Stimulated activated effector memory CD8-positive, alpha-beta T cell treated with anti-CD3 and anti-CD28 coated beads, Interleukin-12 subunit alpha, Interleukin-12 subunit beta, amount 100 ng/mL, for 72 hours (primary cell): Measurements from ENCODE around the gene ZC3H11A.
"Not testable (repeated sequence)": the region's sequence is repeated elsewhere in the genome, so short reads cannot be mapped to it uniquely, and the experiment has no call there.

Source experiments
- ATAC-seq: fragments of 150-1000 bp; cut with Tn5 transposase; 2 replicates; pipeline ENCODE4 v1.10.0; 2021
- DNase-seq, 2 donors: peaks; one replicate each; pipeline ENCODE4 v3.0.0; 2021 to 2022; ENCODE audit warnings: low spot score in 2 of 2
- H3K27ac Mint-ChIP-seq: one replicate; pipeline ENCODE4 v1.8.0; 2022; ENCODE audit warnings: mild to moderate bottlenecking, mixed read lengths
- H3K36me3 Mint-ChIP-seq: one replicate; pipeline ENCODE4 v1.8.0; 2022; ENCODE audit warnings: mild to moderate bottlenecking, mixed read lengths
- H3K4me1 Mint-ChIP-seq: one replicate; pipeline ENCODE4 v1.8.0; 2022; ENCODE audit warnings: mixed read lengths
- H3K4me3 Mint-ChIP-seq: one replicate; pipeline ENCODE4 v1.8.0; 2022; ENCODE audit warnings: mild to moderate bottlenecking, mixed read lengths
- H3K9me3 Mint-ChIP-seq: one replicate; pipeline ENCODE4 v1.8.0; 2022; ENCODE audit warnings: mixed read lengths

ZC3H11A gene

GRCh38 chr1:203797948-203798655 lies 2.7 kb downstream of the ZC3H11A start:
- H3K27ac Mint-ChIP-seq = no peak overlapping the region
- H3K36me3 Mint-ChIP-seq = peaks cover 70% of the 10 kb centered on the region
- H3K4me3 Mint-ChIP-seq = peak overlapping the region; percentile 92
- no peak for DNase-seq
- no peaks in the 10 kb centered on the region for H3K9me3 Mint-ChIP-seq
- H3K4me1 Mint-ChIP-seq = peaks cover 47% of the 10 kb centered on the region
- no peak for ATAC-seq

GRCh38 chr1:203799157-203799556 lies 3.7 kb downstream of the ZC3H11A start:
- H3K9me3 Mint-ChIP-seq = no peaks in the 10 kb centered on the region
- H3K4me1 Mint-ChIP-seq = peaks cover 57% of the 10 kb centered on the region
- peaks cover 81% of the 10 kb centered on the region for H3K36me3 Mint-ChIP-seq
- no peak overlapping the region for H3K27ac Mint-ChIP-seq
- no peak for ATAC-seq
- no peak overlapping the region for H3K4me3 Mint-ChIP-seq
- no peak for DNase-seq

- no peak overlapping the region for H3K27ac Mint-ChIP-seq
- H3K9me3 Mint-ChIP-seq = no peaks in the 10 kb centered on the region
- H3K4me1 Mint-ChIP-seq = peaks cover 59% of the 10 kb centered on the region
- no peak overlapping the region for H3K4me3 Mint-ChIP-seq
- ATAC-seq (no peak), DNase-seq (no peak)
- H3K36me3 Mint-ChIP-seq = peaks cover 89% of the 10 kb centered on the region
Observed at GRCh38 chr1:203799971-203800370, 4.5 kb downstream of the ZC3H11A start.

GRCh38 chr1:203805689-203806088 lies 10.3 kb downstream of the ZC3H11A start:
- Mint-ChIP-seq H3K4me3 (no peak overlapping the region), H3K9me3 (no peaks in the 10 kb centered on the region), H3K4me1 (peaks cover 36% of the 10 kb centered on the region), H3K27ac (no peak overlapping the region), H3K36me3 (peaks cover 99% of the 10 kb centered on the region)
- ATAC-seq (no peak), DNase-seq (no peak)

GRCh38 chr1:203807196-203807595 lies 11.8 kb downstream of the ZC3H11A start:
- H3K9me3 Mint-ChIP-seq = no peaks in the 10 kb centered on the region
- no peak overlapping the region for H3K27ac Mint-ChIP-seq
- H3K36me3 Mint-ChIP-seq = peaks cover 100% of the 10 kb centered on the region
- peaks cover 45% of the 10 kb centered on the region for H3K4me1 Mint-ChIP-seq
- DNase-seq (no peak), ATAC-seq (peak; percentile 31)
- no peak overlapping the region for H3K4me3 Mint-ChIP-seq

- H3K9me3 Mint-ChIP-seq = no peaks in the 10 kb centered on the region
- H3K4me1 Mint-ChIP-seq = peaks cover 10% of the 10 kb centered on the region
- no peak for ATAC-seq
- DNase-seq = no peak
- H3K4me3 Mint-ChIP-seq = no peak overlapping the region
- peaks cover 100% of the 10 kb centered on the region for H3K36me3 Mint-ChIP-seq
- H3K27ac Mint-ChIP-seq = no peak overlapping the region
Observed at GRCh38 chr1:203813581-203814341, 18.3 kb downstream of the ZC3H11A start.

- H3K36me3 Mint-ChIP-seq = peaks cover 100% of the 10 kb centered on the region
- no peak overlapping the region for H3K27ac Mint-ChIP-seq
- DNase-seq (no peak), ATAC-seq (no peak)
- H3K4me1 Mint-ChIP-seq = peaks cover 17% of the 10 kb centered on the region
- H3K4me3 Mint-ChIP-seq = no peak overlapping the region
- H3K9me3 Mint-ChIP-seq = no peaks in the 10 kb centered on the region
Observed at GRCh38 chr1:203818399-203818798, 23.0 kb downstream of the ZC3H11A start.

GRCh38 chr1:203823306-203823705 lies 27.9 kb downstream of the ZC3H11A start:
- H3K36me3 Mint-ChIP-seq = peaks cover 100% of the 10 kb centered on the region
- H3K4me1 Mint-ChIP-seq = peaks cover 37% of the 10 kb centered on the region
- H3K4me3 Mint-ChIP-seq = no peak overlapping the region
- no peaks in the 10 kb centered on the region for H3K9me3 Mint-ChIP-seq
- peak overlapping the region; percentile 70 for H3K27ac Mint-ChIP-seq
- ATAC-seq (no peak), DNase-seq (no peak)

- DNase-seq (no peak), ATAC-seq (no peak)
- no peak overlapping the region for H3K4me3 Mint-ChIP-seq
- H3K4me1 Mint-ChIP-seq = peaks cover 31% of the 10 kb centered on the region
- peaks cover 100% of the 10 kb centered on the region for H3K36me3 Mint-ChIP-seq
- H3K9me3 Mint-ChIP-seq = no peaks in the 10 kb centered on the region
- H3K27ac Mint-ChIP-seq = no peak overlapping the region
Observed at GRCh38 chr1:203826175-203826574, 30.8 kb downstream of the ZC3H11A start.

GRCh38 chr1:203828002-203828401 lies 32.6 kb downstream of the ZC3H11A start:
- ATAC-seq (no peak), DNase-seq (no peak)
- Mint-ChIP-seq H3K36me3 (peaks cover 100% of the 10 kb centered on the region), H3K27ac (no peak overlapping the region), H3K4me1 (peaks cover 19% of the 10 kb centered on the region), H3K4me3 (no peak overlapping the region), H3K9me3 (no peaks in the 10 kb centered on the region)

GRCh38 chr1:203828503-203828902 lies 33.1 kb downstream of the ZC3H11A start:
- peaks cover 18% of the 10 kb centered on the region for H3K4me1 Mint-ChIP-seq
- ATAC-seq (no peak), DNase-seq (no peak)
- H3K27ac Mint-ChIP-seq = no peak overlapping the region
- no peak overlapping the region for H3K4me3 Mint-ChIP-seq
- peaks cover 100% of the 10 kb centered on the region for H3K36me3 Mint-ChIP-seq
- no peaks in the 10 kb centered on the region for H3K9me3 Mint-ChIP-seq

- H3K9me3 Mint-ChIP-seq, H3K27ac Mint-ChIP-seq, ATAC-seq, DNase-seq, H3K4me3 Mint-ChIP-seq: not testable (repeated sequence)
- peaks cover 12% of the 10 kb centered on the region for H3K4me1 Mint-ChIP-seq
- H3K36me3 Mint-ChIP-seq = peaks cover 100% of the 10 kb centered on the region
Observed at GRCh38 chr1:203829247-203829646, 33.8 kb downstream of the ZC3H11A start.

- ATAC-seq = no peak
- Mint-ChIP-seq H3K9me3 (no peaks in the 10 kb centered on the region), H3K4me3 (no peak overlapping the region), H3K27ac (no peak overlapping the region), H3K36me3 (peaks cover 100% of the 10 kb centered on the region), H3K4me1 (no peaks in the 10 kb centered on the region)
- DNase-seq = no peak
Observed at GRCh38 chr1:203835476-203835875, 40.1 kb downstream of the ZC3H11A start.

- no peaks in the 10 kb centered on the region for H3K4me1 Mint-ChIP-seq
- no peak for ATAC-seq
- no peak overlapping the region for H3K4me3 Mint-ChIP-seq
- peaks cover 100% of the 10 kb centered on the region for H3K36me3 Mint-ChIP-seq
- no peak for DNase-seq
- no peak overlapping the region for H3K27ac Mint-ChIP-seq
- H3K9me3 Mint-ChIP-seq = no peaks in the 10 kb centered on the region
Observed at GRCh38 chr1:203839081-203839480, 43.7 kb downstream of the ZC3H11A start.

- peaks cover 100% of the 10 kb centered on the region for H3K36me3 Mint-ChIP-seq
- DNase-seq (no peak), ATAC-seq (no peak)
- H3K27ac Mint-ChIP-seq = no peak overlapping the region
- no peaks in the 10 kb centered on the region for H3K9me3 Mint-ChIP-seq
- H3K4me3 Mint-ChIP-seq = no peak overlapping the region
- H3K4me1 Mint-ChIP-seq = no peaks in the 10 kb centered on the region
Observed at GRCh38 chr1:203840208-203840808, 44.9 kb downstream of the ZC3H11A start.

GRCh38 chr1:203842559-203842876 lies 47.1 kb downstream of the ZC3H11A start:
- H3K27ac Mint-ChIP-seq = no peak overlapping the region
- no peaks in the 10 kb centered on the region for H3K9me3 Mint-ChIP-seq
- H3K4me3 Mint-ChIP-seq = no peak overlapping the region
- ATAC-seq (no peak), DNase-seq (no peak)
- no peaks in the 10 kb centered on the region for H3K4me1 Mint-ChIP-seq
- H3K36me3 Mint-ChIP-seq = peaks cover 100% of the 10 kb centered on the region
